LoVo (cell line): ENCODE data around the gene CDC42BPA.
"Not testable (repeated sequence)": the region's sequence is repeated elsewhere in the genome, so short reads cannot be mapped to it uniquely, and the experiment has no call there.

Experiments used
- DNase-seq: peaks from one replicate; pipeline ENCODE4 v3.0.0-alpha.2; 2016; ENCODE audit warnings: low spot score

Gene CDC42BPA

DNA sequence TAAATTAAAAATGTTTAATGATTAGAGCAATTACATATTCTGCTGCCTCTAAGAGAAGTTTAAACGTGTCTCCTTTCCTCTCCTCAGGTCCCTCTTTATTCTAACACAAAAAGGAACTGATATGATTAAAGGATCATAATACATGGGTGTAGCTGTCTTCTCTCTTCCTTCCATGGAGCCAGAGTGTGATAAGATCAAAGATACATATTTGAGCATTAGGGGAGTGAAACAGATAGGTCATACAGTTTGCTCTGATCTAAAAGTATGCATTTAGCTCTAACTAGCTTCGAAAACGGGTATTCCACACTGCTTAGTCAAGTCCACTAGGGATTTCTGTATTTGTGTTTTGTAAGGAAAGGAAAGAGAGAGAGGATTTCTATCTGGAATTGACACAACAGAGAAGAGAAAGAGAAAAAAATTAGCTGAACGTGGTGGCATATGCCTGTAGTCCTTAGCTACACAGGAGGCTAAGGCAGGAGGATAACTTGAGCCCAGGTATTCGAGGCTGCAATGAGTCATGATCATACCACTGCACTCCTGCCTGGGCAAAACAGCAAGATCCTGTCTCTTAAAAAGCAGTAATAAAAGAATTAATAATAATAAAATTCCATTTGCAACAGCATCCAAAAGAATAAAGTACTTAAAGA is 63.1 kb downstream of the CDC42BPA start:
- no peak for DNase-seq

DNA sequence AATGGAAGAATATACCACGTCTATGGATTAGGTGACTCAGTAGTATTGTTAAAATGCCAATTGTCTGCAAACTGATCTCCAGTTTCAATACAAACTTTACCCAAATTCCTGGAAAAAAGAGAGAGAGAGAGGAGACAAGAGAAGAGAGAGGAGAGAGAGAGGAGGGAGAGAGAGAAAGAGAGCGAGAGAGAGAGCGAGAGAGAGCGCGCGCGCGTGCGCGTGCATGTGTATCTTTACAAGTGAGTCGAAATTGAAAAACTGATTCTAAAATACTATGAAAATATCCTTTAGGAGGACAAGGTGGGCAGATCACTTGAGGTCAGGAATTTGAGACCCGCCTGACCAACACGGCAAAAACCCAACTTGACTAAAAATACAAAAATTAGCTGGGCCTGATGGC is 65.2 kb downstream of the CDC42BPA start:
- no peak for DNase-seq

DNA sequence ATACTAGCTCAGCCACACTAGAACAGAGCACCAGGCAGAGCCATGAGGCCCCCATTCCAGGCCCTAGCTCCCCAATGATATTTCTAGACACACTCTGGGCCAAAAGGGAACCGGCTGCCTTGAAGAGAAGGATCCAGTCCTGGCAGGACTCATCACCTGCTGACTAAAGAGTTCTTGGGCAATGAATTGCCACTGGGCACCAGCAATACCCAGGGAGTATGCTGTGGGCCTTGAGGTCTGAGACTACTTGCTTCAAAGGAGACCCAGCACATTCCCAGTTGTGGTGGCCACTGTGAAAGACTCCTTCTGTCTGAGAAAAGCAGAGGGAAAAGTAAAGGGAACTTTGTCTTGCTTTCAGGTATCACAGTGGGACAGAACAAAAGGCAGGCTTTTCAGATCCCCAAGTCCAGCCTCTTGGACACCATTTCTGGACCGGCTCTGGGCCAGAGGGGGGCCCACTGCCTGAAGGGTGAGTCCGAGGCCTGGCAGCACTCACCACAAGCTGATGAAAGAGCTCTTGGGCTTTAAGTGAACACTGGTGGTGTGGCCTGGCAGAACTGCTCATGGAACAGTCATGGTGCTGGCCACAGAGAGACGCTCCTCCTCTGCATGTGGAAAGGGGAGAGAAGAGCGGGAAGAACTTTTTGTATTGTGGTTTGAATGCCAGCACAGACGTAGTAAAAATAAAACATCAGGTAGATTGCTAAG is 72.5 kb downstream of the CDC42BPA start:
- no peak for DNase-seq

DNA sequence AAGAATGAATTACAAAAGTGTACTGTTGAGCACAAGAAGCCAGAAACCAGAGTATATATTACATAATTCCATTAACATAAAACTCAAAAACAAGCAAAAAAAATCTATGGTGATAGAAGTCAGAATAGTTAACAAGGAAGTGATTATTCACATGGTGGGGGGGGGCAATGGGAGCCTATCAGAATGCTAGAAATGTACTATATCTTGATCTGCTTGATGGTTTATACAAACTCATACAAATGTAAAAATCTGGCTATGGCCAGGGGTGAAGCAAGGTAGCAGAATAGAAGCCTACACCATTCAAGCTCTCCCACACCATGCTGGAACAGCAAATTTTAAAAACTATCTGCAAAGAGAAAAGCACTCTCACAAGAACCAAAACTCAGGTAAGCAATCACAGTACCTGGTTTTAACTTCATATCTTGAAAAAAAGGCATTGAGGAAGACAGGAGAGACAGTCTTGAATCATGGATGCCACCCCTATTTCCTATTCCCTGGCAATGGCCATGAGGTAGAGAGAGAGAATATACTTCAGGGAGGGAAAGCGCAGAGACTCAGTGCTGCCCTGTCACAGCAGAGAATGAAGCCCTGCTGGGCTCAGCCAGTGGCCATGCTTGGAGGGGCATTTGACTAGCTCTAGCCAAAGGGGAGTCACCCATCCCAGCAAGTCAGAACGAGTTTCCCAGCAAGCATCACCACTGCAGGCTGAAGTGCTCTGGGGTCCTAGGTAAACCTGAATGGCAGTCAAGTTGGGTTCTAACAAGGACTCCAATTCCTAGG is 73.8 kb downstream of the CDC42BPA start:
- no peak for DNase-seq

DNA sequence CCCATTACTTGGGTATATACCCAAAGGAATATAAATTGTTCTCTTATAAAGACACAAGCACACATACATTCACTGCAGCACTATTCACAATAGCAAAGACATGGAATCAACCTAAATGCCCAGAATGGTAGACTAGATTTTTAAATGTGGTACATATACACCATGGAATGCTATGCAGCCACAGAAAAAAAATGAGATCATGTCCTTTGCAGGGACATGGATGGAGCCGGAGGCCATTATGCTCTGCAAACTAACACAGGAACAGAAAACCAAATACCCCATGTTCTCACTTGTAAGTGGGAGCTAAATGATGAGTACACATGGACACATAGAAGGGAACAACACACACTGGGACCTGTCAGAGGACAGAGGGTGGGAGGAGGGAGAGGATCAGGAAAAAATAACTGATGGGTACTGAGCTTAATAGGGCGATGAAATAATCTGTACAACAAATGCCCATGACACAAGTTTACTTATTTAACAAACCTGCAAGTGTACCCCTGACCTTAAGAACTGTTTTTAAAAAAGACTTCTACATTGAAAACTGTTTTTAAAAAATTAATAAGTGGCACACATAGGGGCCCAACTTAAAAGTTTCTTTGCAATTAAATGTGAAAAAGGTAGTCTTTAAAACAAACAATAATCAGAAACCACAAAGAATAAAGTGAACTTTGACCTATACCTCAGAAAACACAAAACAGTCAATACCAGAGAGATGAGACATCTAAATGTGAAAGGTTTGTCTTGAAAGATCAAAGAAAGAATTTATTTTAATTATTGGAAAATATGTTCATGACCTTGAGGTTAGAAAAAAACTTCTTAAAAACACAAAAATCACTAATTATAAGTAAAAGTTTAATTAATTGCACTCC is 75.2 kb downstream of the CDC42BPA start:
- DNase-seq = peak; percentile 60

DNA sequence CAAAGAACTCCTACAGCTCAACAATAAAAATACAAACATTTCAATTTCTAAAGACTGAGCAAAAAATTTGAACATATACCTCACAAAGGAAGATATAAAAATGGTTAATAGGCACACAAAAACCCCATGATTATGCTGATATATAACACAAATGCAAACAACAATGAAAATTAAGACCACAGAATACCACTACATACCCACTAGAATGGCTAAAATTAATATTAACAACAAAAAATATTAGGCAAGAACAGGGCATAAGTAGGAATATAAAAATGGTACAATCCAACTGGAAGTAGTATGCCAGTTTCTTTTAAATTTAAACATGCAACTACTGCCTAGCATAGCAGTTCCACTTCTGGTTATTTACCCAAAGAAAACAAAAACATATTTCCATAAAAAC is 77.3 kb downstream of the CDC42BPA start:
- no peak for DNase-seq

DNA sequence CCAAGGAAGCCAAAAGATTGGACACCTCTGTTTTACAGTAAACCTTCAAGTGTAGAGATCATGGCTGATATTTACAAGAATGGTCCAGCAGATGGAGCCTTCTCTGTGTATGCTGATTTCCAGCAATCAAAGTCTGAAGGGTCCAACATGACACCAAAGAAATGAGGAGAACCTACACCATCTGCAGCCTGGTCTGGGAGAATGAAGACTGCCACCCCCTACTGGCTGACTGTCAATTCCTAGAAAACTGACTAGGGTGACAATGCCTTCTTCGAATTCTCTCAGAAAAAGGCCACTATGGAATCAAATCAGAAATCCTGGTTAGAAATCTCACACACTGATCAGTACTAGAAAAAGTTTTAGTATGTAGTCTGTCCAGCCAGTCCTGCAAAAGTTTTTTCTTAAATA is 83.3 kb downstream of the CDC42BPA start:
- peak; percentile 42 for DNase-seq

DNA sequence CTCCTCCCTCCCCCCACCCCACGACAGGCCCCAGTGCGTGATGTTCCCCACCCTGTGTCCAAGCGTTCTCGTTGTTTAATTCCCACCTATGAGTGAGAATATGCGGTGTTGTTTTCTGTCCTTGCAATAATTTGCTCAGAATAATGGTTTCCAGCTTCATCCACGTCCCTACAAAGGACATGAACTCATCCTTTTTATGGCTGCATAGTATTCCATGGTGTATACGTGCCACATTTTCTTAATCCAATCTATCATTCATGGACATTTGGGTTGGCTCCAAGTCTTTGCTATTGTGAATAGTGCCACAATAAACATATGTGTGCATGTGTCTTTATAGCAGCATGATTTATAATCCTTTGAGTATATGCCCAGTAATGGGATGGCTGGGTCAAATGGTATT is 87.2 kb downstream of the CDC42BPA start:
- DNase-seq = not testable (repeated sequence)

DNA sequence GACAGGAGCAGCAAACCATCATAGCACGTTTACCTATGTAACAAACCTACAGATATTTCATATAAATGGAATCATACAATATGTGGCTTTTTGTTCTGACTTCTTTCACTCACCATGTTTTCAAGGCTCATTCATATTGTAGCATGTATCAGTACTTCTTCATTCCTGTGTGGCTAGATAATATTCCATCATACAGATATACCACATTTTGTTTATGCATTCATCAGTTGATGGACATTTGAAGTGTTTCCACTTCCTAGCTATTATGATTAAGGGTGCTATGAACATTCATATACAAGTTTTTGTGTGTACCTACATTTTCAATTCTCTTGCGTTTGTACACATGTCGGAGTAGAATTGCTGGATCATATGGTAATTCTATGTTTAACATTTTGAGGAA is 90.1 kb downstream of the CDC42BPA start:
- no peak for DNase-seq

DNA sequence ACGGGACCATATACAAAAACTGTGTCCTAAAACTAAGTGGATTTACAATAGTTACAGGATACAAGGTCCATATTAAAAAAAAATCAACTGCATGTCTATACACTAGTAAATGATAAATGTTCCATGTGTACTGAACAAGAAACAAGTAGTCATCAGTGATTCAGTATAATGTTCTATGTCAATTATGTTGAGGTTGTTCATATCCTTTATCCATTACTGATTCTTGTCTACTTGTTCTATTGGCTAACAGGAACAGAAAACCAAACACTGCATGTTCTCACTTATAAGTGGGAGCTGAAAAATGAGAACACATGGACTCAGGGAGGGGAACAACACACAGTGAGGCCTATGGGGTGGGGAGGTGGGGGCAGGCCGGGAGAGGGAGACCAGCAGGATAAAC is 90.5 kb downstream of the CDC42BPA start:
- DNase-seq = no peak

DNA sequence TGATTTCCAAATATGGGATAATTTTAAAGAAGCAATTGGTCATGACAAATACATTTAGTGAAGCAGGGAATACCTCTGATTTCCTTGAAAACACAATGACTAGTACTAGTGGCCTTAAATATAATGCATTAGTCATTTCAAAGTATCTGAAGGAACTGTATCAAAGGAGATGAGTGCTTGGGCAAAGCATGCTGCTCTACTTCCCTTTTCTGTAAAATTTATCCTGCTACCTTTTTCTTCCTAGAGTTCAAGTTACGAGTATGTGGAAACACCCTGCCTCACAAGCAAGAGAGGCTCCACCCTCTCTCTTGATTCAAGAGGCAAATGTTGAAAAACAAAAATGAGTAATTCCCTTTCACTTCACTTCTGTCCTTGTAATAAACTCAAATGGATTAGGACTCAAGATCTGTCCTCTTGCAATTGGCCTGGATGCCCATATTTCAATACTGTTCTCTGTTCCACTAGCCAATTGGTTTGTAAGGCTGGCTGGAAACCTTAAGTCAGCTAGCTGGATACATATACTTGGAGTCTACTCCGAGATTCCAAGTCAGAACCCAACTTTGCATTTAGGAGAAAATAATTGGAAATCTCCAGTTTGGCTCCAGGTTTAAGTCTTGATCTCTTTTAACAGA is 92.5 kb downstream of the CDC42BPA start:
- DNase-seq = peak; percentile 39

DNA sequence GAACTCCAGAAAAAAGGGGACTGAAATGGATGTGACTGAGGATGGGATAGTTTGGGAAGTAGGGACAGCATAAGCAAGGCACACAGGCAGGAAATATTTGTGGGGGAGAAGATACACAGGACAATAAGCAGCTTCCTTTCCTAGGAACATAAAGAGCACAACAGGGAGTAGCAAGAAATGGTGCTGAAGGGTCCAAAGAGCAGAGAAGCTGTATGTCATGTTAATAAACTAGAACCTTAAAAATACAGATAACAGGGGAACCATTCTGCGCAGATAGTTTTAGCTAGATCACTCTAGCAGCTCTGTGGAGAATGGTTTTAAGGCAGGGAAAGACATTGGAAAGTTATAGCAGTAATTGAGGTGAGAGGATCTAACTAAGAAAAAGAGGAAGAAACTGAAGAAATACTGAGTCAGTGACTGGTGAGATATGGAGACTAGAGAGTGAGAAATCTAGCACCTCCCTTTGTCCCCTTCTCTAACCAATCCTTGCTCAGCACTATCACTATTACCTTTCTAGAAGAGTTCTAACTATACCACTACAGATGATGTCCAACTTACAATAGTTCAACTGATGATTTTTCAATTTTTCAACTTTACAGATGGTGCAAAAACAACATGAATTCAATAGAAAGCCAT is 95.0 kb downstream of the CDC42BPA start:
- no peak for DNase-seq

DNA sequence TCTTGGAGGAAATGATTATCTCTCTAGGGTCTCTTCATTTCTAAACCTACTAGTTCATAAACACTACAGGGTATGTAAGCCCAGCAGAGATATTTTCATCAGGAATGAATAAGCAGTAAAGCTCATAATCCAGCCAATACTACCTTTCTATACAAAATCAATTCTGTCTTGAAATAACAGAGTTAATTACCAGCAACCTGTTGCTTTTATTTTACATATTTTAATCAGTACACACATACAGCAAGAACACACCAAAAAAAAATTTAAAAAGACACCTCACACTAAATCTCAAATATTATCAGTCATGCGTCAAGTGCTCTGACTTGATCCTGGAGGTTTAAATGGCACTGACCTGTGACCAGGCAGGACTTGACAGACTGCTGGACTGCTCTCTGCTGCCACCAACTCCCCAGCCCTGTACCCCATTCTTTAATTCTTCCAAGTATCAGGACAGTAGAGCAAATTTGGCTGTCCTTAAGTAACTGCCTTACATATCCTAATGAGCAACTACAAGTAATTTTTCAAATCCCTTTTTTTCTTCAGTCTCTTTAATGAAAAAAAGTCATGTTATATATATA is 98.5 kb downstream of the CDC42BPA start:
- no peak for DNase-seq

DNA sequence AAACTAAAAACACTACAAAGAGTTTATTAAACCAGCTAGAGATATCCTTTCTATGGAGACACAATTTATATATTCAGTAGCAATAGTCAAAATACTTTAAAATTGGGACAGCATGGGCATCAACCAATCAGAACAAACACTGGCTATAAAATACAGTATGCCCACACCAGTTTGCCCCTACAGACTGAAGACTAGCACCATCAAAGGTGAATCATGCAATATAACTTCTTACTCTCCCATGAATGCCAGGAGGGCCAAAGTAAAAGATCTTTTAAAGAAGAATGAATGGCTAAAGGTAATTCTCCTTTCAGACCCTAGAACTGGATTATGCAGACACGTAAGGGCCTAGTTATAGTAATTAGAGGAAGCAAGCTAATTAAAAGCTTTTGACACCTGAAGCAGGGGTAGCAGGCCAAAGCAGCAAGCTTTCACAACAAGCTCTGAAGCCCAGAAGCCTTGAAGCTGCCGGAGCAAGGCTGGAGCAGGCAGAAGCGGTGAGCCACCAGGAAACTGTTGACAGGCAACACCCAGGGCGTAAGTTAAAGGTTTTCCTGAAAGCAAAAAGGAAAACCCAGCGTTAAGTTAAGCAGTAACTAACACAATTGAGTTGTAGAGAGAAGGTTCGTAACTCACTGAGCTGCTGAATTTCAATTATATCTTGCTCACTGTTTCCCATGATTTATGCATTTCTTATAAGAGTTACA is 99.3 kb downstream of the CDC42BPA start:
- DNase-seq = no peak

DNA sequence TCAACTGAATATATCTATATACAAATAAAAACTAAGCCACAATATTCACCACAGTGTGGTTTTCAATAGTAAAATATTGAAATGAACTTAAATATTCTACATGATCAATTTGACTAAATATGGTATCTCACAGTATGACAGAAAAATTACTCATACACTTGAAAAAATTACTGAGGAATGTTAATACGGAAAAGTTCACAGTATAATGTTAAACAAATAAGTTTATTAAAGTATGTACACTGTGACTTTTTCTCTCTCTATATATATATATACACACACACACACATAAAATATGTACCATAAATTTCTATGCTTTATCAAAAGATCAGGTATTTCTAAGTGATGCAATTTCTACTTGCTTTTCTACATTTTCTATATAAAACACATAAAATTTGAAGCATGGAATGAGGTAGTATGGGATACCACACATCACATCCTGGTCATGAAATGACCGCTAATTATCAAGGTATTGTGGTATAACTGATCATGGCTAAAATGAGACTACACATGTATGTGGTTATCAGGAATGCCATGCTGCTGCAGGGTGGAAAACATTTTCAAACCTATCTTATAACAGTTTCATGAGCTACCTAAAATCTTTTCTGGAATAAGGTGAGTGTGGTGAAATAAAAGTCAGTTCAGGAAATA is 102.3 kb downstream of the CDC42BPA start:
- DNase-seq = no peak

DNA sequence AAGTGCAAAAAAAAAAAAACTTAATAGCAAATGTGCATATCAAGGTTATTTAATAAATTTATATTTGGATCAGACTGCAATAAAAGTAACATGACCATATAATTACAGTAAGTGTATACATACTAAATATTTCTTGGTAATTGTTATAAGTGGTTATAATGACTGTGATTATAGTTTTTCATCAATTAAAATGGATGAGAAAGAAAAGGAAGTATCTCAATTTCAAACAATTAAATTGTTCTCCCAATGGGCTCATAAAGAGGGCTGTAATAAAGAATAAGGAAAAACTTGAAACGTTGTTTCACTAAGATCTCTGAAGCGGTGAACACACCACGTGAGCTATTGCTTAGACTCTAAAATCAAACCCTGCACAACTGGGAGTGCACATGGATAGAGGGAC is 104.1 kb downstream of the CDC42BPA start:
- DNase-seq = no peak

DNA sequence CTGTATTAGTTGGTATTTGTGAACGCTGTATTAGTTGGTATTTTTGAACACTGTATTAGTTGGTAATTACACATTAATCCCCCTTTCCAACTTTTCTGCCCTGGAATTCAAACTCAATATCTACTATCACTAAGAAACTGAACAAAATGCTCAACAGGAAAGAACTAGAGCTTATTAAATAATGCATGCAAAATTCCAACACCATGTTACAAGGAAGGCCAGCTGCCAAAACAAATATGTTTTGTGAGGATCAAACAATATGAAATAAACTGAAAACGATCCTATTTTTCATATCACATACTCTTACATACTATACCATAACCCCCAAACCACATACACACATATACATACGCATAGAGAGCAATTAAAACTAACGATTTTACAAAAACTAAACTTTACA is 104.9 kb downstream of the CDC42BPA start:
- no peak for DNase-seq

DNA sequence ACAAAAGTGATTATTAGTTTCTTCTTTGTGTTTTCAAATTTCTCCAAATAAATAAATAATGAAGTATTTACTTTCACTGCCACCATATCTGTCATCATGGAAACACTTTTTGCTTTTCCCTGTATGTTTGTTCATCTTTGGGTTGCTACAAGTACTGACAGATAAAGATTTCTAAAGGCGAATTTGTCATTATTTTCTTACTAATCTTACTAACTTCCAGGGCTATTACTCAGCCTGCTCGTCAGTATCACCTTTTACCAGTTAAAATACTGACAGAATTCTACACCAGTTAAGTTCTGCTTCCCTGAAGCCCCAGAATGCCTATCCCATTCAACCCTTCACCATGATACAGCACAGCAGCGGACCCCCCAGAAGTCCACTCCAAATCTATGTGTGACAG is 106.1 kb downstream of the CDC42BPA start:
- DNase-seq = no peak

DNA sequence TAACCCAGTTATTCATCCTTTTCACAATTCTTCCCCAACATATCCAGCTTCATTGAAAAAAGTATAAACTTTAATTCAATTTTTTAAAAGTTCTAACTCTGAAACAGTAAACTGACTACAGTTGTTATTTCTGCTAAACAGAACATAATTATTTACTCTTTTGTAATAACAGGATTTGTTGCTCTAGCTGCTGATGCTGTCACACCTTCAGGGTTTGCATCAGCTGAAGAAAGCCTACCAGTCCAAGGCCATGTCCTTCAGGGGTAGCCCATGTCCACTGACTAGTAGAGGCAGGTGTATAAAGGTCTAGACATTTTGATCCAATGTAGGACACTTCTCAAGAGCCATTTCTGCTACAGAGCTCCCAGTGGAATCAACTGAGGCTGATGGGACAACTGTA is 107.7 kb downstream of the CDC42BPA start:
- no peak for DNase-seq

DNA sequence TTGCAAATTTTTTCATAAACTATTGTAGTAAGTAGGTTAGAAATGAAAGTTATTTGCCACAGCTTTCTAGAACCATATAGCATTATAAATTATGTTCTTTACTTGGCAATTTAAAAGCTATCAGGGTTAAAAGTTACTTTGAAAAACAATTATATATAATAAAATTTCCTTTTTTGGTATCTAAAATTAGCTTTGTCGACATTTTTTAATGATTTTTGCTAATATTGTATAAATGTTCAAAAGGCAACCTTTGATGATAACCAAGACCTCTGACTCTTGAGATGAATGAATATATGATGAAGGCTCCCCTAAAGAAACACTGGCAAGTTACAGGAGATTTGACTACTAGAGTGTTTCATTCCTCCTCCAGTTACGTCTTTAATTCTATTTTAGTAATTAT is 121.2 kb downstream of the CDC42BPA start:
- no peak for DNase-seq
